ENCODE measurements around the gene BTG1.

Gene BTG1, protein sequence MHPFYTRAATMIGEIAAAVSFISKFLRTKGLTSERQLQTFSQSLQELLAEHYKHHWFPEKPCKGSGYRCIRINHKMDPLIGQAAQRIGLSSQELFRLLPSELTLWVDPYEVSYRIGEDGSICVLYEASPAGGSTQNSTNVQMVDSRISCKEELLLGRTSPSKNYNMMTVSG

DNA sequence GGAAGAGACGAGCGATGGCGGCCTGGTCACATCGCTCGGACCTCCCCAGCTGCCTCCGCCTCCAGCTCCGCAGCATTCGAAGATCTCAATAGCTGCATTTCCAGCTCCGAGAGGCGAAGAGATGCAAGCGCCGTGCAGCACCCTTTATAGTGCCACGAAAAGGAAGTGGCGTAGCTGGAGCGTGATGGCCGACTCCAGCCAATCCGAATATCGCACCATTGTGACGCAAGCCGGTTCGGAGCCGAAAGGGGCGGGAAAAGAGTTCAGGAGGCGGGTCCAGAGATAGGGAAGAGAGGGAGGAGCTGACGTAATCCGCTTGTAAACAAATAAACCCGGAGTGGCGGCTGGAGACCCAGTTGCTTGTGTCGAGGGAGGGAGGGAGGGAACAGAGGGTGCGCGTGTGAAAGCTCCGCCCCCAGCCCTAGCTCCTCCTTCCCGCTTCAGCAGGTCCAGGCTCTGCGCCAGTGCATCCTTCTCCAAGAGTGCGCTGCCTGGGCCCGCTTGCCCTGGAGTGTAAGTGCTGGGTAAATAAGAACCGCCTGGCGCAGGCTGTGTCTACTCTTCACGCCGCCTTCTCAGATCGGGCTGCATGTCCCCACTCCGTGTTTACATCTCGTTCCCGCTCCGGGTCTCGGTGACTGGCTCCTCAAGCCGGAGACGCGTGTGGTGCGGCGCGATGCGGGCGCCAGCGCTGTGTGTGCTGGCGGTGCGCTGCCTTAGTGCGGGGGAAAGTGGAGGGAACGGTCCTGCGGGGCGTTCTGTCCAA lies at the start of gene BTG1:
Gene BTG1, minus strand, starts transcription at position 116 of the 766 bp plus-strand sequence. CDS start 311 bp downstream, outside the sequence.
- DNase-seq (ENCODE audit: low read depth), result peak; percentile 99

DNA sequence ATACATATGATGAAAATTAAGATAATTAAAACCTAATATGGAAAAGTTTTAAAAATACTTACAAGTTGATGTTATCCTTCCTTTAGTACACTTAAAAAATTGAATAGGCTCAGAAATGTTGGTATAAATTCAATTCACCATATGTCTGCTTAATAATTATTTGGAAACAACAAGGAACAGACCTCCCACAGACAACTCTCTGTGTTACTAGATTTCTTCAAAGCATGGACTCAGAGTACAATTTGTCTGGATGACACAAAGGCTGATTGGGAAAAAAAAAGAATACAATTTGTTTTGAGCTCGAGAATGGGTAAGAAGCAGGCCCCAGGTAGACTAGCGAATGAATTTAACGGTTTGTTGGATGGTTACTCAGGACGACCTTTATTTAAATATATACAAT lies 48.9 kb upstream of the BTG1 start:
- no peak for DNase-seq (ENCODE audit: low read depth)

DNA sequence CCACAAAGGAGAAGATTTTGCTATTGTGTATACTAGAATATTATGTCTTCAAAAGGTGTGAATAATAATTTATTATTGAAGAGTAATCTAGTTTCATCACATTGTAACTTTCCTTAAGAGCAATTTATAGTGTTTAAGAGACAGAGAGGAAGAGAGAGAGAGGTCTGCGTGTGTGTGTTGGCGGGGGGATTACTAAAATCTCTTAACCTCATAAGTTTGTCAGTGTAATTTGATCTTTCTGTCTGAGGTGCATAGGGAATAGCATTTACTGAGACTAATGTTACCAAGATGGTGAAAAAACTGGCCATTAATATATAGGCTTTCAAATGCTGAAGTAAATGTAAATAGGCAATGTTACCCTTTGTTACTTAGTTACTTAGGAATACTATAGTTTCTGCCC lies 48.2 kb upstream of the BTG1 start:
- no peak for DNase-seq (ENCODE audit: low read depth)

DNA sequence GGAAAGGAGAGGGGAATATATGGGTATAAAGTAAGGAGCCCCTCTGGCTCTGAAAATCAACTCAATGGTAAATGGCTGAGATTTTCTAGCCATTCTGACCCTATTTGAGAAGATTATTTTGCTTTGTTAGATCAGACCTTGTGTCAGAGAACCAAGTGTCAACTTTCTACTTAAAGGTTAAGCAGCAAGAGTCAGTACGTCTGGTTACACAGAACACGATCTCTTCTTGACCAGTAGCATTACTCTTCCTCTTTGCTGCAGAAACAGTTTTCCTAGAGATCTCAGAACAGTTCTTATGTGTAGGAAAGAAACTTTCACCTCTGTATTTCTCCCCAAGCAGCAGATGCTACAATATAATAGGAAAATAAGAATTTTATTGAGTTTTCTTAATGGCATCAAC lies 47.4 kb upstream of the BTG1 start:
- DNase-seq (ENCODE audit: low read depth), result no peak

DNA sequence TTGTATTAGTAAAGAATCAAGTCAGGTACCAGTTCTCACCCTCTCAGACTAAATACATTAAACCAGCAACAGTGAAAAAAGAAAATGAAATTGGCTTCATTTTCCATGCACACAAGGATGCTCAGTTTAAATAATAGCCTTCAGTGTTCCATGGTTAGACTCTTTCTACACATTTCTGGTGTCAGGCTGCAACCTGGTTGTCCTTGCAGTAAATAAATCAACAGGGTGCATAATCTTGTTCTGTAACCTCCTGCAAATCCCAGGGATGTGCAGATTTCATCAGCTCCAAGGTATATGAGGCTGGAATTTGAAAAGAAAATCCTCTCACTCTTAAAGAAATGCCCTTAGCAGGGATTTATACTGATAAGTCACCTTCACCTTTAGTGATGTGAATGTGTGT lies 46.7 kb upstream of the BTG1 start:
- DNase-seq (ENCODE audit: low read depth), result no peak

DNA sequence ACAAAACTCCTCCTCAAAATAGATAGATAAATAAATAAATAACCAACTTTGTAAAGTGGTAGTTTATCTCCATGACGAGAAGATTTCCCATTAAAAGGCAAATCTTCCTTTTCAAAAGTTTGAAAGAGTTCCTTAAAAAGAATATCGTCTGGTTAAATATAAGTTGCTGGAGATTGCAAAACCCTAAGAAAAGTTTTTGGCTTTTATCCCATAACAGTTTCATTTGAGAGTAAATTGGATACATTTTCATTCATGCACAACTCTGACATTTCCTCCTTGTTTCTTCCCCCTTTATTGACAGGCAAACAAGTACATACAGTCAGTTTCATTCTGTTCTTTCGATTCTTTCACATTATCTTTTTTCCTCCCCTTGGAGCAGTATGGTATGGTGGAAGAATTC lies 45.4 kb upstream of the BTG1 start:
- no peak for DNase-seq (ENCODE audit: low read depth)

DNA sequence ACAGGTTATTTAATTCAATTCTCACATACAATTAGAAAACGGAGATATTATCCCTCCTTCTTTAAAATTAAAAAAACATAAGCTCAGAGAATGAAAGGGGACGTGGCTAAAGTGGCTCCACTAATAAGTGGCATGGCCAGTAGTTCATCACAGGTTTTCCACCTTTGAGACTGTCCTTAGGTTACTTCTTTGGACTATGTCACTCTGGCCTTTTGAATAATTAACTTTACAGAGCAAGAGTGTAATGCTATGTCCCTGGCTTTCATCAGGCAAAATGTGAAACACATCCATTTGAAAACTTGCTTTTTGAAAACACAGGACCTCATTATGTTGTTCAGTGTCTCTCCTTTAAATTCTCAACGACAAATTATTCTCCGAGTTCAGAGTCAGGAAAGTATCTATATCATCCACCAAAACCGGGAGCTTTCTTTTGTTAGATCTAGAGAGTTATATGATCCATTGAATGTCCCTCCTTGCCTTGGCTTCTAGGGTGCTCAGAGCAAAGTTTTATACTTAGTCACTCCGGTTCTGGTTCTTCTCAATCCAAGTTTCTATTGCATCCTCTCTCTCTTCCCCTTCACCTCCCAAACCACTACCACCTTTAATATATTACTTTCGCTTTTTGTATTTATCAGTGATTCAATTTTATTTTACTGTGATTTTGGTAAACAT lies 43.0 kb upstream of the BTG1 start:
- DNase-seq (ENCODE audit: low read depth), result no peak

DNA sequence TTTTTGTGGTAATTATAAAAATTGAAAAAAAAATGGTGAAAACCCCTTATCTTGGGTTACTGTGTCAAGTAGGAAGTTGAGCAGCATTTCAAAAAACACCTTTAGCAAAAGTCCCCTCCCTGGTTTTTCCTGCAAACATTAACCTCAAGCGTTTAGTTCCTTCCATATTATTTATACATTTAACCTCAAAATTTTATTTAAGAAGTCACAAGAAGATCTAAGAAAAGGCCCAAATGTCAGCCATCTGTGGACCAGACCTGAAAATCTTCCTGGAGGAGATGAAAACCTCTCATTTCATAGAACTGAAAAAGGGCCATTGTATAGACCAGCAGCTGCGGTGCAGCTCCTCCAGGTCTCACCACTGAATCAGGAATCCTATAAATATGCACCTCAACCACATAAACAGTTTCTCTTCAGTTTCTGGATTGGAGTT lies 40.4 kb upstream of the BTG1 start:
- no peak for DNase-seq (ENCODE audit: low read depth)

DNA sequence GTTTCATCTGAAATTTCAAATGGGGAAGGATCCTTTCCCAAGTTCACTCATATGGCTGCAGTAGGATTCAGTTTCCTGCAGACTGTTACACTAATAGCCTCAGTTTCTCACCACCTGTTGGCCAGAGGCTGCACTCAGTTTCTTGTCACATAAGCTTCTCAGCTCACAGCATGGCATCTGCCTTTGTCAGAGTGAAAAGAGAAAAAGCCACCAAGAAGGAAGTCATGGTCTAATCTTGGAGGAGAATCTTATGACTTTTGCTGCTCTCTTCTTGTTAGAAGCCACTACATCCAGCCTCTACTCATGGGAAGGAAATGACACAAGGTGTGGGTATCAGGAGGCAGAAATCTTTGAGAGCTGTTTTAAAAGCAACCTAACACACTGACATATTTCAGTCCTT lies 39.4 kb upstream of the BTG1 start:
- no peak for DNase-seq (ENCODE audit: low read depth)

DNA sequence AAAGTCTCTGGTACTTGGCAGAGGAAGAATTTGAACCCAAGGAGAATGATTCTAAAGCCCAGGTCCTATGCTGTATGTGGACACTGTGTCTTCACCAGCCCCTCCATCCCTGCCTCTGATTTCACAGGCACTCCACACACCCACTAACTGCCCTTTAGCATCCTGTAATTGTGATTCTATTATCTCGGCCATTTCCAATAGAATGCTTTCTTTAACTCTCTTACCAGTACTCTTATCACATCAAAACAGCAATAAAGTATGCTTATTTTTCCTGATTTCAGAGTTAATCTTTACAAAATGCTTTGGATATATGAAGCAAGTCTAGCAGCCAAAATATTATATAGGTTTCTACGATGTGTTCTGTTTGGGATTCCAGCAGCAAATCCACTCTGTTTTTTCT lies 37.9 kb upstream of the BTG1 start:
- no peak for DNase-seq (ENCODE audit: low read depth)

DNA sequence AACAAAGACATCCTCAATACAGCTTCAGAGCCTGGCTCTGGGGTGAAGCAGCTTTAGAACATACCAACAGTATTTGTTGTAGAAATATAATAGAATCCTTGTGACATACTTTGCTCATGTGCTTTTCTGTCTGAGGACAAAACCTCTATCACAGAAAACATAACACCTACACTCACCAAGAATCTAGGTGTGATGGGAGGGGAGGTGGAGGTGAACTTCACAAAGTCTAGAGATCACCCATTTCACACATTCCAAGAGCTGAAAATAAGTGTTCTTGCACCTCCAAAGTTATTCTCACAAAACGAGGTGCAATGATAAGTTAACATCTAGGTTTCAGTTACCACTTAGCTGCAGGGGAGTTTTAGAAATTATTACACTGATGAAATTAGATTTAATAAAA lies 32.7 kb upstream of the BTG1 start:
- no peak for DNase-seq (ENCODE audit: low read depth)

DNA sequence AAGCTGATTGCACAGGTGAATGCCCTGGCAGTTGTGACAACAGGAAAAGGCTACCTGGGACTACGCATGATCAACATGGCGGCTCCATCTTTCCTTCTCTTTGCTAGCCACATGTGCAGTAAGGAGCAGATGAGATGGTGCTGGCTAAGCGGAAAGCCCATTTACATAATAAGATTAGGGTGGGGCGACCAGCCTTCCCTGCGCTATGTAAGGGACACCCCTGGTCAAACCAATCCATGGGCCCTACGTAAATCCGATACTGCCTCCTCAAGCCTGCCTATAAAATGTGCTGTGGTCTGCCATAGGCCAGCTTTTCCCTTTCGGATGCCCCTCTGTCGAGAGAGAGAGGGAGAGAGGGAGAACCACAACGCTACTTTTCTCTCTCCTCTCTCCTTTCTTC lies 31.0 kb upstream of the BTG1 start:
- no peak for DNase-seq (ENCODE audit: low read depth)

DNA sequence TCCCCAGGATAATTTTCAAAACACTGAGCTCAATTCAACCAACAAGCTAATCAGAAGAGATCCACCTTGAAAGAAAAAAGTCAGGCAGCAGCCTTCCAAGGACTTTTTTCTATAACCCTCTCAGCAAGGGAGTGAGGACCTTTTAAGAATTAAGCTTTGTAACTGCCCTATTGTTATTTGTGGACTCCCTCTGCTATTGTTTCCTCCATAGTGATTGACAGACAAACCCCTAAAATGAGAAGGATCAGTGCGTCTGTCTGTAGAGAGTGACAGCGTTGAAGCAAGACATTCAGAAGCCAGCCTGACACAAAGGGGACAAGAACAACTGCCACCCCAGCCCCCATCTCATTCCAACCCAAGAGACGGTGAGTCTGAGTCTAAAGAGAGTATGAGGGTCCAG lies 30.3 kb upstream of the BTG1 start:
- DNase-seq (ENCODE audit: low read depth), result no peak

DNA sequence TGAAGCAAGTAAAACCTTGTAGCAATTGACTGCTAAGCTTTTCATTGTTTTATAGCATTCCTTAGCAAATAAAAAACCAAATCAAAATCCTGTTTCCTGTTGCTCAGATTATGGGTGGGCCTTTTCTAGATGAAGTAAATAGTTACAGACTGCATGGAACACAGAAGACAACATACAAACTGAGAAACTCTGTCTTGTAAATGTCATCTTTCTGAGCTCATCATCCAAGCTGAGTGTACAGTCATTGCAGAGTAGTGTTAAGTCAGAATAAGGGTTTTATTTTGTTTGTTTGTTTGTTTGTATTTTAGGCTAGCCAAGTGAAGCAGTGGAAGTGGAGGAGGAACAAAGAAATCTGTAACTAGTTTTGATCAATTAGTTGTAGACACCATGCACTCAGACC lies 24.4 kb upstream of the BTG1 start:
- DNase-seq (ENCODE audit: low read depth), result no peak

DNA sequence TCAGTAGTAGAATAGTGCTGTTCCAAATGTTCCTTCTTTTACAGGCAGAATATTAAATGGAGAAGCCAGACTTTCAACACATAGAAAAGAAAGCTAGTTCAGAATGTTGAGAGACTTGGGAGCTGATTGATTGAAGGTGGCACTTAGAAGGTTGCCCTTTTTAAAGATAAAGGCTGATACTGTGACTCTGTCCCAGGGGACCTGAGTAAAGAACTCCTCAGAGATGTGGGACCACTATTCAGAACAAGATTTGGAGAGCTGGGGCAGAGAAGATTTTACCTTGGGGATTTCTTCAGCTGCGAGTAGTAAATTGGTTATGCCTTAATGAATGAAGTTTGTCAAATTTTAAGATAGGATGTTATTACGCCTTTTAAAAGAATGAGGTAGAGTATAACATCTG lies 21.4 kb upstream of the BTG1 start:
- DNase-seq (ENCODE audit: low read depth), result no peak

DNA sequence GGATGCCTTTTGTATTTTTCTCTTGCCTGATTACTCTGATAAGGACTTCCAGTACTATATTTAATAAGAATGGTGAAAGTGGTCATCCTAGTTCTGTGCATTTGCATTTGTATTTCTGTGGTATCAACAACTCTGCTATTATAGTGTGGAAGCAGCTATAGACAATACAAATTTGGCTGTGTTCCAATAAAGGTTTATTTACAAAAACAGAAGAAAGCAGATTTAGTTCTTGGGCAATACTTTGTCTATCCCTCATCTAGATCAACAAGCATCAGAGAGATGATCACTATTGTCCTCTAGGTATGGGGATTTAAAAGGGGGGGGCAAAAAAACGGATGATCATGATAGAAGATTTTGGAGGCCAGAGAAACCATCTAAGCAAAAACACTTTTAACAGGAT lies 19.1 kb upstream of the BTG1 start:
- DNase-seq (ENCODE audit: low read depth), result no peak

DNA sequence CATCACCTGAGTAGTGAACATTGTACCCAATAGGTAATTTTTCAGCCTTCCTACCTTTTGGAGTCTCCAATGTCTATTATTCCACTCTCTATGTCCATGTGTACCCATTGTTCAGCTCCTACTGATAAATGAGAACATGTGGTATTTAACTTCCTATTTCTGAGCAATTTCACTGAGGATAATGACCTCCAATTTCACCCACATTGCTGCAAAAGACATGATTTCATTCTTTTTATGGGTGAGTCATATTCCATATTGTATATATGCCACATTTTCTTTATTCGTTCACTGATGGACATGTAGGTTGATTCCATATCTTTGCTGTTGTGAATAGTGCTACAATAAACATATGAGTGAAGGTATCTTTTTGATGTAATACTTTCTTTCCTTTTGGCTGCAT lies 16.4 kb upstream of the BTG1 start:
- no peak for DNase-seq (ENCODE audit: low read depth)

DNA sequence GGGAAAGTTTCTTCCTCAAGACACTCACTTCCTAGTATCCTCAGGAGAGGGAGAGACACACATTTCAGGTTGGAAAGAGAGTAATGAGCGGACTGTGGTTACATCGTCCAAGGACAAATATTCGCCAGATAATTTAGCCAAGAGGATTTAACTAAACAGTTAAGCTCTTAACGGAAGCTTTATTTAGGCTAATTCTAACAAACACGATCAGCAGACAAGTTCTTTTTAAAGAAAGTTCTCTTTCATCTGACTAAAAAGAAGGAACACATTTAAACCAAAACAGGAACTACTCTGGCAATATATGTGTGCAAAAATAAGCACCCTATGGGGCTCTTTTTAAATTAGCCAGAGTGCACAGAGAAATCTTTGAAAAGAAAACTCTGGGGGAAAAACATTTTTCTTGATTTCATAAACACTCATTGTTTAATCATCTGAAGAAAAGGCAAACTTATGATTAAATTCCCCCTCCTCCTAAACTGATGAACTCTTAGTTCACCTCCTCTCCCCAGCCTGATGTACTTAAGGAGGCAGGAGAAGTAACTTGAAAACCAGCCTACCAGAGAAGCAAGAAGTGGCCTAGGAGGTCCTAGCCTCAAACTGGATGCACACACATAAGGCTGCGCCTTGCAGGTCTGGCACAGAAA lies 13.3 kb upstream of the BTG1 start:
- no peak for DNase-seq (ENCODE audit: low read depth)

DNA sequence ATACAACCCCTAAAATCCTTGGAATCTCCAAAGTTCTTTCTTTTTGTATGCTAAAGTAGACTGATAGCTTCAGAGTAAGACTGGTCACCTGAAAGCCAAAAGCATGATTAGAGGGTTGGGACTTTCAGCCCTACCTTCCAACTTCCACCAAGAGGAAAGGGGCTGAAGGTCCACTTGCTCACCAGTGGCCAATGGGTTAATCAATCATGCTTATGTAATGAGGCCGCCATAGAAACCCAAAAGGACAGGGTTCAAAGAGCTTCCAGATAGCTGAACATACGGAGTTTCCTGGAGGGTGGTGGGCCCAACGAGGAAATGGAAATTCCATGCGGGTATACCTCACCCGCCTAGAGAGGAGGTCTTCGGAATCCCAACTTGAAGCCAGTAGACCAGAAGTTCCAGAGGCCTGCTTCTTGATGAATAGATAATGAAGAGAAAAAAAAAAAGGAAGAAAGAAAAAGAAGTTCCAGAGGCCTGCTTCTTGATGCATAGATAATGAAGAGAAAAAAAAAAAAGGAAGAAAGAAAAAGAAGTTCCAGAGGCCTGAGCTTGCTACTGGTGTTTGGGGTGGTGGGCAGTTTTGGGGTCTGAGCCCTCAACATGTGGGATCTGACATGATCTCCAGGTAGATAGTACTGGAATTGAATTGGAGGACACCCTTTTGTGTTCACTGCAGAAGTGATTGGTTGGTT lies 11.2 kb upstream of the BTG1 start:
- no peak for DNase-seq (ENCODE audit: low read depth)

DNA sequence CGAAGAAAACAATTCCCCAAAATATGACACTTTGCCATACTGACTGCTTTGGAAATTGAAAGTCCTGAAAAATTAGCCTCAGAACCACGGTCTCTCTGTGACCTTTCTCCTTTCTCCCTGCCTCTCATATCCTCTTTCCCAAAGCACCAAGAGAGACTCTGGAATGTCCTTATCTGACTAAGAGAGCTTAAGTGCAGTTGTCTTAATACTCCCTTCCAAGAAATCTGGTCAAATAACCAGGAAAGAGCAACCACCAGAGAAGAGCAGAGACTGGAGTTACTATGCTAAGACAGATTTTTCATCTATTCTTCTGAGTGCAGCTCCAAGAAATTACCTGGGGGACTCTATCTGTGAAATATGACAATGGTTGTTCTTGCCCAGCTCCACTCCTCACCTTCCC lies 10.5 kb upstream of the BTG1 start:
- DNase-seq (ENCODE audit: low read depth), result no peak

DNA sequence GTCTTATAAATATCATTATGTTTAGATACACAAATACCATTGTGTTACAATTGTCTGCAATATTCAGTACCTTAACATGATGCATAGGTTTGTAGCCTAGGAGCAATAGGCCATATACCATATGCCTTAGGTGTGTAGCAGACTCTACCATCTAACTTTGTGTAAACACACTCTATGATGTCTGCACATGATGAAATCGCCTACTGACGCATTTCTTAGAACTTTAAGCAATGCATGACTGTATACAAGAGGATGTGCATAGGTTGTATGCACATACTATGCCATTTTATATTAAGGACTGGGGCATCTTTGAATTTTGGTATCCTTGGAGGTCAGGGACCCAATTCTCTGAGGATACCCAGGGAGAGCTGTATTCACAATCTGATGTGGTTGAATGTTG lies 10.1 kb upstream of the BTG1 start:
- no peak for DNase-seq (ENCODE audit: low read depth)

DNA sequence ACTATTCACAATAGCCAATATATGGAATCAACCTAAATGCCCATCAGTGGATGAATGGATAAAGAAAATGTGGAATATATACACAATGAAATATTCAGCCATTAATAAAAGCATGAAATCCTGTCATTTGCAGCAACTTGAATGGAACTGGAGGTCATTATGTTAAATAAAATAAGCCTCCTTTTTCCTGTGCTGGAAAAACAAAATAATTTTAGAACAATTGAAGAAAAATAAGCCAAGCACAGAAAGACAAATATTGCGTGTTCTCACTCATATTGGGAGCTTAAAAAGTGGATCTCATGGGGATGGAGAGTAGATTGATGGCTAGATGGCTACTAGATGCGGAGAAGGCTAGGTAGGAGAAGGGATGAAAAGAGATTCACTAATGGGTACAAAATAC lies 6.3 kb upstream of the BTG1 start:
- DNase-seq (ENCODE audit: low read depth), result no peak

Data from activated T-cell treated with anti-CD3 and anti-CD28 coated beads for 24 hours (primary cell).